ENCODE results near the gene CHST11.
A peak's percentile ranks its signal among the peaks of the same experiment; 100 is the strongest.

CHST11 gene

DNA sequence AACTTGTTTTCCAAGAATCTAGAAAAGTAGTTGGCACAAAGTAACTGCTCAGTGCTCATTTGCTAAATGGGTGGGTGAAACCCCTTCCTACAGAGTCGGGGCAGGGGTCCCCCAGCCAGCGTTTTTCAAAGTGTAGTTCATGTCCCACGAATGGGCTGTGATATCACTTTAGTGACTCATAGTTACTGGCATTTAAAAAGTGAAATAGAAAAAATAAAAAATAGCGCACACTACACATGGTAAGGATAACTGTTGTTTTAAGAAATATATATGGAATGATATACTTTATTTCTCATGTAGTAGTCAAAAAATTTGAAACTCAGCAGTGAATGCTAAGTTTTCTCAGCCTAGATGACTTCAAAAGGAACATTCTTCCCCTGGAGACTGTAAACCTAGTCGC lies 250.4 kb downstream of the CHST11 start:
- Mint-ChIP-seq H3K4me3 (no peak overlapping the region), H3K27me3 (no peaks in the 10 kb centered on the region), H3K36me3 (peaks cover 1% of the 10 kb centered on the region), H3K9me3 (no peaks in the 10 kb centered on the region), H3K27ac (no peak overlapping the region), H3K4me1 (peaks cover 47% of the 10 kb centered on the region)

DNA sequence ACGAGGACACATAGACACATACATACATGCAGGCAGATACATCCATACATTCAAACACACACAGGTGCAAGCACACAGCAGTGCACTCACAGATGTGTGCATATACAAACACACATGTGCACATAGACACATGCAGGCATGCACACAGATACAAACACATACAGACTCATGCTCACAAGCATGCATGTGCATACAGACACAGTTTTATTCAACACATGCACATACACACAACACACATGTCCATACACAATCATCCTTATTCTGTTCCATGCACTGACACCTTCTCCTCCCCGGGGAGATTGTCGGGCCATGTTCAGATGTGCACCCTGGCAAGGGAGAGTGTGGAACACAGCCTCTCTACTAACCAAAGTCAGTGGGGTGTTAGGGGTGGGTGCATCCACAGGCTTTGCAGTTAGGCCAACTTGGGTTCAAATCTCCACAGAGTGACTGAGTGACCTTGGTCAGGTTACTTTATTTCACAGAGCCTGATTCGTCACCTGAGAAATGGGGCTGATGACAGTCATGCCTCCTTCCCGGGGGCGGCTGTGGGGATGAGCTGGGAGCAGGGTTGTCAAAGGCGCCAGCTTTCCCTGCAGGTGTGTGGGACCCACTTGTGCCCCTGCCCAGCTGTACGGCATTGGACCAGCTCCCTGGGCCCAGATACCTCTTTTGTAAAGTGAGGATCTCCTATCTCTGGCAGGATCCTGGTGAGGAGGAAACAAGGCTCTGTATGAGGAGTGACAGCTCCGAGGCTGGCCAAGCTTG lies 251.2 kb downstream of the CHST11 start:
- Mint-ChIP-seq H3K4me3 (no peak overlapping the region), H3K4me1 (peaks cover 47% of the 10 kb centered on the region), H3K27me3 (no peaks in the 10 kb centered on the region), H3K36me3 (peaks cover 1% of the 10 kb centered on the region), H3K9me3 (no peaks in the 10 kb centered on the region), H3K27ac (no peak overlapping the region)

DNA sequence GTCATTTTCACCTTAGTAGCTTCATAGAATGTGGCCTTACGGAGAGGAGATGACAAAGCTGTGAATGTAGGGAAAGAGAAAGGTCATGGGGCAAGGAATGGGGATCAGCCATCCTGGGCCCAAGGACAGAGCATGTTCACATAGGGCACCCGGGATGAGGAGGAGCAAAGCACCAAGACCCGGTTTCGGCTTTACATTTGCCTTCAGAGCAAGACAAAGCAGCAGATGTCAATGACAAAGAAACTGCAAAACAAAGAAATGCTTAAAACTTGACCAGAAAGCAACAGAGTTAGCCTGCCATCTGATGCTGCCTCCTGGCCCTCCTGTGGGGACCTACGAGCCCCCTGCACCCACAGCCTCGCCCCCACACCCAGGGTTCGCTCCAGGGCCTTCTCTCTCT lies 252.1 kb downstream of the CHST11 start:
- no peak overlapping the region for H3K4me3 Mint-ChIP-seq
- no peaks in the 10 kb centered on the region for H3K36me3 Mint-ChIP-seq
- H3K4me1 Mint-ChIP-seq = peaks cover 40% of the 10 kb centered on the region
- no peaks in the 10 kb centered on the region for H3K27me3 Mint-ChIP-seq
- no peak overlapping the region for H3K27ac Mint-ChIP-seq
- H3K9me3 Mint-ChIP-seq = no peaks in the 10 kb centered on the region

DNA sequence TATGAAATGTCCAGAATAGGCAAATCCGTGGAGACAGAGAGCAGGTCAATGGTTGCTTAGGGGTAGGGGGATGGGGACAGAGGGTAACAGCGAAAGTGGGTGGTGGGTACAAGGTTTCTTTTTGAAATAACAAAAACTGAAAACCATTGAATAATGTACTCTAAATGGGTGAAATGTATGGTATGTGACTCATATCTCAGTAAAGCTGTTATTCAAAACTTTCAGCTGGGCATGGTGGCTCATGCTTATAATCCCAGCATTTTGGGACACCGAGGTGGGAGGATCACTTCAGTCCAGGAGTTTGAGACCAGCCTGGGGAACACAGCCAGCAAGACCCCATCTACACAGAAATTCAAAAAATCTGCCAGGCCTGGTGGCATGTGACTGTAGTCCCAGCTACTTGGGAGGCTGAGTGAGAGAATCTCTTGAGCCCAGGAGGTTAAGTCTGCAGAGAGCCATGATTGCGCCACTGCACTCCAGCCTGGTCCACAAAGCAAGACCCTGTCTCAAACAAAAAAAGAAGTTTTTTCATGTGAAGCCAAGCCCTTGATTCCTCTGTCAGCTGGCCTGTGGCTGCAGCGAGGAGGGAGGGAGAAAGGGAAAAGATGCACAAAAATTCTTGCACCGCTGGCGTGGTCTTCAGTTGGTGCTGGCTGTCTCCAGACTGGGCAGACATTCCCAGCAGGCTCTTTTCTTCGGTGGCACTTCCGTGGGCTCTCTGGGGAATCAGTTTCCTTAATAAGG lies 253.1 kb downstream of the CHST11 start:
- Mint-ChIP-seq H3K9me3 (no peaks in the 10 kb centered on the region), H3K27me3 (no peaks in the 10 kb centered on the region), H3K4me1 (peaks cover 48% of the 10 kb centered on the region), H3K4me3 (no peak overlapping the region), H3K27ac (no peak overlapping the region), H3K36me3 (no peaks in the 10 kb centered on the region)

DNA sequence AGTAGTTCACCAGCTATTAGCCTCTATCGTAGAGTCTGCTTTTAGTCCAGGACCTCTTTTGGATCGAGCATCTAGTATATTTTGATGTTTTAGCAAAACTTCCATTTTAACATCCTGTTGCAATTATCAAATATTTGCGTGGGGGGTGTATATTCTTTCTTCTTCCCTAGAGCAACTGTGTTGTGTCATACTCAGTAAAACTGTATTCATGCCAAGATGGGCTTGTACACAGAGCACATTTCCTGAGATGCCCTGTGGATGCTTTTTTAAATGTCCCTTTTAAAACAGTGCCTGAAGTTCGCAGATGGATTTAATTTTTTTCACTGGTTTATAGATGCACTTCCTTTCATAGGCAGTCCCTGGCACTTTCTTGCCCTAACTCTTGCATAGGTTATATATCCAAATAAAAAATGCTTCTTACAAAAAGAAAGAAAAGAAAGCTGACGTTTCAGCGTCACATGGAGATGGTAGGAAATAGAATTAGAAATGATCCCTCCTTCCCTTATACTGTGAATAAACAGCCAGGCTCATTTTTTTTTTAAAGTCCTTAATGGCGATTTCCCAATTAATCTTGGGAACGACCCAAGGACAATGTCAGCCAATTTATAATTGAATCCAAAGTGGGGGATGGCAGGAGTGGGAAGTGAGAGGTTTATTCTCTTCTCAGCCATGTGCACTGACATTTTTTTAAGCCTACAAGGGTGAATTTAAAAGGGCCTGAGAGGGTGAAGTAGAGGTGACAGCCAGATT lies 254.4 kb downstream of the CHST11 start:
- Mint-ChIP-seq H3K9me3 (no peaks in the 10 kb centered on the region), H3K27ac (no peak overlapping the region), H3K36me3 (no peaks in the 10 kb centered on the region), H3K4me1 (peaks cover 56% of the 10 kb centered on the region), H3K4me3 (no peak overlapping the region), H3K27me3 (no peaks in the 10 kb centered on the region)

DNA sequence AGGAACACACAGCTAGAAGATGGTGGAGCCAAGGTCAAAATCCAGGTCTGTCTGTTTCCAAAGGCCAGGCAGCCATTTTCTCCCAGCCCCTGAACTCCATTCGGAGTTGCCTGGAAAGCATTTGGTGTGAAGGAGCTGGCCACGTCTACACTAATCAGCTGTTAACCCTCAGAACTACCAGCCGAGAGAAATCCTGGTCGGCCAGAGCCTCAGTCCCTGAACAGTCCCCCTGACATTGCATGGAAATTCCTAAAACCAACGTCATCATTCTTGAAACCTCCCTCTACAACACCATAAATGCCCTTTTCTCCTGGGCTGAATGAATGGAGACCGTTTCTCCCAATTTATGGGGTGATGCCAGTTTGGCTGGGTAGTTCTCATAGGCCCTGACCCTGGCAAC lies 255.7 kb downstream of the CHST11 start:
- Mint-ChIP-seq H3K27ac (no peak overlapping the region), H3K4me1 (peaks cover 51% of the 10 kb centered on the region), H3K36me3 (no peaks in the 10 kb centered on the region), H3K27me3 (no peaks in the 10 kb centered on the region), H3K4me3 (no peak overlapping the region), H3K9me3 (no peaks in the 10 kb centered on the region)

DNA sequence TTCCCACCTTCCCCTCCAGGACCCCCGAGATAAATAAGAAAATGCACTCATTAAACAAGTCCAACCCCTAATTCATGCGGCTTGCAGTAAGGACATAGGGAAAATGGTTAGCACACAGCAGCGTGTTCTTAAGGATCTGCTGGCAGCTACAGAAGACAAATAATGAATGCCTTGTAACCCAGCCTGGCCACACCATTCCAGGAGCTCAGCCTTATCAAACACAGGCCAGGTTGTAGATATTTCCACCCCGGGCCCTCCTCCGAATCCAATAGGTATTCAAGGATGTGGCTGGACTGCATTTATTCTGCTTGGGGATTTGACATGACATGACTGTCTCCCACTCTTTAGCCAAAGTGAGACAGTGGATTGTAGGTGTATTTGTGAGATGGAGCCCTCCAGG lies 256.2 kb downstream of the CHST11 start:
- Mint-ChIP-seq H3K4me3 (no peak overlapping the region), H3K9me3 (no peaks in the 10 kb centered on the region), H3K27me3 (no peaks in the 10 kb centered on the region), H3K4me1 (peaks cover 46% of the 10 kb centered on the region), H3K36me3 (no peaks in the 10 kb centered on the region), H3K27ac (no peak overlapping the region)

DNA sequence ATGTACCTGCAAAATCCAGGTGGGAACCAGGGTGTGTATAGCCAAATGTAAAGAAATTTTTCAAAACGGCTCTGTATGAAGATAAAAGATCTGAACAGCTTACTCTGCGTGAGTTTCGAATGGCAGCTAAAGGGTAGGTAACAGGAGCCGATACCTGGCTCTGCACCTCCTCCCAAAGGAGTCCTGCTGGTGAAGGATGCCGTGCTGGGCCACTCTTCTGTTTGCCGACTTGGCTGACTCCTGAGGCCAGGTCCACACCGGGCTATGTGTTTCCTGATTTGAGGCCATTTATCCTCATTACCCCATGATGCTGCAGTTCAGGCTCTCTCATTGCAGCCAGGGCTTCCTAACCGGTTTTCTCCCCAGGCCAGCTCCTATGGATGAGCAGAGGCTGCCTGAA lies 256.7 kb downstream of the CHST11 start:
- Mint-ChIP-seq H3K4me3 (no peak overlapping the region), H3K9me3 (no peaks in the 10 kb centered on the region), H3K36me3 (no peaks in the 10 kb centered on the region), H3K4me1 (peaks cover 47% of the 10 kb centered on the region), H3K27me3 (no peaks in the 10 kb centered on the region), H3K27ac (no peak overlapping the region)

DNA sequence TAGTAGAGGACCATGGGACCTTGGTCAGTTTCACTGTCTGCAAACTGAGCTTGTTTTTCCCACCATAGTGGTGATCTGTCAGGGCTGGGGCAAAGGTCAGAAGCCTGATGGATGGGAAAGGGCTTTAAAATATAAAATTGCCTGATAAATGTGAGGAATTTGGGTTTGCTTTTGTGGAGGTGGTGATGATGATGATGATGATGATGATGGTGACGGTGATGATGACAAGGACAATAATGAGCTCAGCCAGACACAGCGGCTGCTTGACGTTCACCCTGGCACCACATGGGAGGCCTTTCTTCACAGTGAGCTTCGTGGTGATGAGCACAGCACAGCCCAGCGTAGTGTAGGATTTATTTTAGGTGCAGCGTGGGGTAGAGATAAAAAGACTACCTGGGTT lies 257.6 kb downstream of the CHST11 start:
- Mint-ChIP-seq H3K4me3 (no peak overlapping the region), H3K4me1 (peaks cover 43% of the 10 kb centered on the region)

DNA sequence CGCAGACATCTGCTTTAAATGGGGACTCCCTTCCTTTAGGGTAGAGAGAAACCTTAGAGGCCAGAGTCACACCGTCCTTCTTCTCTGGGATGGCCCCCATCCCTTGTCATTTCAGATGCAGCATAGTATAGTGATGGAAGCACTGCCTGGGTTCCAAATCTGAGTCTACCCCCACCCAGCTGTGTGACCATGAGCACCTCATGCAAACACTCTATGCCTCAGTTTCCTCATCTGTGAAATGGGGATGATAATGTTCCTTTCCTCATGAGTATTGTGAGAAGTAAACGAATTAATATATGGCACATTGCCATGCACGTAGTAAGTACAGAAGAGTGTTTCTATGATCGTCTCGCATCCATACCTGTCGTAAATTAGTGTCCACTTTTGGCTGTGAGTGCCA lies 259.4 kb downstream of the CHST11 start:
- Mint-ChIP-seq H3K4me1 (peaks cover 48% of the 10 kb centered on the region), H3K36me3 (no peaks in the 10 kb centered on the region), H3K9me3 (no peaks in the 10 kb centered on the region), H3K27me3 (no peaks in the 10 kb centered on the region), H3K4me3 (no peak overlapping the region), H3K27ac (no peak overlapping the region)

More for the DNA sequence above, 257.6 kb downstream of the CHST11 start:
- H3K36me3 Mint-ChIP-seq = no peaks in the 10 kb centered on the region
- H3K27me3 Mint-ChIP-seq = no peaks in the 10 kb centered on the region
- no peaks in the 10 kb centered on the region for H3K9me3 Mint-ChIP-seq
- no peak overlapping the region for H3K27ac Mint-ChIP-seq

DNA sequence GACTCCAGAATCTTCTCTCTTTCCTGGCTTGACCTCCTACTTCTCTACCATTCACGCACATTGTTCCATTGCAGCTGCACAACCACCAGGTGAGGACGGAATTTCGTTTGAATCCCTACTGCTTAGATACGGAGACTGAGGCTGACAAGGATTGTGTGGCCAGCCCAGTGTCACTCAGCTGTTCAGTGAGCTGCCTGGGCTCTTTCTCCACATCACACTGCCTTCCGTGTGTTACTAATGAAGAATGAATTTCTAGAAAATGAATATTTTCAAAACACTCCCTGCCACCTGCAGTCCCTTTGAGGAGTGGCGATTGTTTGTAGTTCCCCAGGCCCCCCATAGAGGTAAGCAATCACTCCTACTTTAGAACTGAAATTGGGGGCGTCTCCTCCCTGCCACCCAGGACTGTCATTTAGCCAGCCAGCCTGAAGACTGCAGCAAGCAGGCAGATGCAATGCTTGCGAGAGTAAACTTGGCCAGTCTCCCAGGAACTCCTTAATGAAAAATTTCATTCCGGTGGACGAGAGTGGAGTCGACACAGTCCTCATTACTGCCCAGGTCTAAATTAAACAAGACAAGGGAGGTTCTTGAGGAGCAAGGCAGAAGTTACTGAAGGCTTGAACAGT lies 261.7 kb downstream of the CHST11 start:
- Mint-ChIP-seq H3K4me3 (no peak overlapping the region), H3K36me3 (no peaks in the 10 kb centered on the region), H3K9me3 (no peaks in the 10 kb centered on the region), H3K27ac (no peak overlapping the region), H3K4me1 (peaks cover 63% of the 10 kb centered on the region), H3K27me3 (no peaks in the 10 kb centered on the region)

DNA sequence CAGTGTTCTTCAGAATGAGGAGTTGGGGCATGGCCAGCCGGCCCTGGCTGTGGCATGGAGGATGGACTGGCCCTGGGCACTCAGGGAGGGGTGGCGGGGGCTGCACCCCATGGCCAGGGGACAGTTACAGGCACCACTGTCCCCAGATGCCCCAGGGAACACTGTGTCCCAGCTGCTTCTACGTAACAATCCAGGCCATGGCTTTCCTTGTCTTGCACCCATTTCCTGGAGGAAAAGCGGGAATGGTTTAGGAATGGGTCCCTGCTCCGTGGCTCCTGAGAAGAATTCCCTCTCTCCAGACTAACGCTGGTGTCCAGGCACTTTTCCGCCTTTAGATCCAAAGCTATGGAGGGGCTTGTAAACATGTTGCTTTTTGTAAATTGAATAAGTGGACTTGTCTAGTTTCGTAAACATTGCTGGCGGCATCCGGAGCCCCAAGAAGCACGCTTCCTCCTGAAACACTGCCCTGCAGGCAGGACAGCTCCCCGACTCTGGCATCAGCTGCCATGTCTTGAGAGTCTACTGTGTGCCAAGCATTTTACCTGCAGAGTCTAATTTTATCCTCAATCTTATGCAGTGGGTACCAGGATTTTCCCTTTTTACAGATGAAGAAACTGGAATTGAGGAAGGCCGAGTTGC lies 263.1 kb downstream of the CHST11 start:
- Mint-ChIP-seq H3K4me1 (peaks cover 61% of the 10 kb centered on the region), H3K4me3 (peak overlapping the region; percentile 91), H3K36me3 (no peaks in the 10 kb centered on the region), H3K9me3 (no peaks in the 10 kb centered on the region), H3K27ac (peak overlapping the region; percentile 55), H3K27me3 (no peaks in the 10 kb centered on the region)

DNA sequence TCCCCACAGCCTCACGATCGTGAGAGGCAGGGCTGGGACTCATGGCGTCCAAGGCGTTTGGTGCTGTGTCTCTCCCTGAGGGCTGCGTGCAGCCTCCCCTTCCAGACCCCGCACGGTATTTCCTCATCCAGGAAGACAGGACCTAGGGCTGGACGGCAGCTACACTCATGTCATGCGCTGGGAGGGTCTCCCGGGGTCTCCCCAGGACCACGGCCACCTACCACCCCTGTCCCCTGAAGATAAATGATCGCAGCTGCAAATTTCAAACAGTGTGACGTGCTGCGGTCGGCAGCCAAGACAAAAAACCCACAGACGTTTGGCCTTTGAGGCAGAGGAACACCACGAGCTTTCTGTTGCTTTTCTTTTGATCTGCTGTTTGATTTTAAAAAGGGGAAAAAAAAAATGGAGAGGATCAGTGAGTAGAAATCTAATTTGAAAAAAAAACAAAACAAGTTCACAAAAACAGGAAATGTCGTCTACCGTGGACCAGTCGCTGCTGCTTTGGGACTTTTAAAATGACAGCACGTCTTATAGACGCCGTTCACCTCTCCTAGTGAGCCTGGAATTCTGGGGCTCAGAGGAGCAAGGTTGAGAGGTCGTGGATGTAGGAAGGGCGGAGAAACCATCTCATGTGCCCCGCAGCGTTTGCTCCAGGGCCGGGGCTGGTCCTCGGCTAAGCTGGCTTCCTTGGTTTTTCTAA lies 263.7 kb downstream of the CHST11 start:
- Mint-ChIP-seq H3K36me3 (no peaks in the 10 kb centered on the region), H3K27ac (peak overlapping the region; percentile 95), H3K4me1 (peaks cover 64% of the 10 kb centered on the region), H3K4me3 (peak overlapping the region; percentile 91), H3K9me3 (no peaks in the 10 kb centered on the region), H3K27me3 (no peaks in the 10 kb centered on the region)

DNA sequence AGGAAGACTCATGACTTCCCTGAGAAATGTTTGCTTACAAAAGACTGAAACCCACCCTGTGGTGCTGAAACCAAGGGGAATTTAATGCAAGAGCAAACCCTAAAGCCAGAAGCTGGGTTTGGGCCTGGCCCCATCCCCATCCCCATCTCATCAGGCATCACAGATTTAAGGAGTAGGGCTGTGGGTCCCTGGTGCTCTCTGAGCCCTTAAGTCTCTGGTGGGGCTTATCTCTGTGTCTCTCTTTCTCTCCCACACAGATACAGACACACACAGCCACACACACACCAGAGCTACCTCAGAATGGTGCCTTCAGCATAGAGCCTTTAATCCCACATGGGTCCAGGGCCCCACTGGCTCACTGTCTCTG lies 264.3 kb downstream of the CHST11 start:
- H3K4me3 Mint-ChIP-seq = peak overlapping the region; percentile 91
- no peaks in the 10 kb centered on the region for H3K27me3 Mint-ChIP-seq
- H3K36me3 Mint-ChIP-seq = no peaks in the 10 kb centered on the region
- peak overlapping the region; percentile 95 for H3K27ac Mint-ChIP-seq
- no peaks in the 10 kb centered on the region for H3K9me3 Mint-ChIP-seq
- peaks cover 59% of the 10 kb centered on the region for H3K4me1 Mint-ChIP-seq

DNA sequence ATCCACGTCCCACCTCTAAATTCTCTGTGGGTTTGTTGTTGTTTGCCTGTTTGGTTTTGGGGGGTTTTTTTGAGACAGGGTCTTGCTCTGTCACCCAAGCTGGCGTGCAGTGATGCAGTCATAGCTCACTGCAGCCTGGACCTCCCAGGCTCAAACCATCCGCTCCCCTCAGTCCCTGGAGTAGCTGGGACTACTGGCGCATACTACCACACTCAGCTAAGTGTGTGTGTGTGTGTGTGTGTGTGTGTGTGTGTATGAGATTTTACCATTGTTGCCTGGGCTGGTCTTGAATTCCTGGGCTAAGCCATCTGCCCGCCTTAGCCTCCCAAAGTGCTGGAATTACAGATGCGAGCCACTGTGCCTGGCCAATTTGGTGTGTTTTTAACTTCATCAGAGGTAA lies 265.2 kb downstream of the CHST11 start:
- H3K36me3 Mint-ChIP-seq = no peaks in the 10 kb centered on the region
- no peaks in the 10 kb centered on the region for H3K27me3 Mint-ChIP-seq
- no peak overlapping the region for H3K27ac Mint-ChIP-seq
- H3K4me3 Mint-ChIP-seq = peak overlapping the region; percentile 91
- peaks cover 53% of the 10 kb centered on the region for H3K4me1 Mint-ChIP-seq
- H3K9me3 Mint-ChIP-seq = no peaks in the 10 kb centered on the region

Data from activated naive CD4-positive, alpha-beta T cell treated with anti-CD3 and anti-CD28 coated beads, Interleukin-2, amount 50 U/mL, for 24 hours (primary cell).